ENCODE measurements around the gene IFNLR1.

The IFNLR1 gene

DNA sequence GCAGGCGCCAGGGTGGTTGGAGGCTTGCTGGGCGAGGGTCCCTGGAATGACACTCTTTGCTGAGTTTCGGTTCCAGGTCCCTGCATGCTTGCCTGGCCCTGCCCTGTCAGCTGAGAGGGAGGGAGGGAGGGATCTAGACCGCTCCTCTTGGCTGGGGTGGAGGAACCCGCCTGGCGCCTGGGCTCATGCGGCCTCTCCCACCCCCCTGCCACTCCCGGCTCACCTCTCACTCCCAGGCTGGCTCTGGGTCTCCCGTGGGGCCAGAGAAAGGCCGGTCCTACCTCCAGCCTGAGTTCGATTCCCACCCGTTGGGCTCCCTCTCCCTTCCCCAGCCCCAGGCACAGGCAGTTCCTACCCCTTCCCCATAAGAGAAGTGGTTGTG, 19.0 kb upstream of the IFNLR1 start:
- in situ Hi-C loops (cut with MboI; ENCODE audit: low sequenced_read_pairs), result no loop called here

DNA sequence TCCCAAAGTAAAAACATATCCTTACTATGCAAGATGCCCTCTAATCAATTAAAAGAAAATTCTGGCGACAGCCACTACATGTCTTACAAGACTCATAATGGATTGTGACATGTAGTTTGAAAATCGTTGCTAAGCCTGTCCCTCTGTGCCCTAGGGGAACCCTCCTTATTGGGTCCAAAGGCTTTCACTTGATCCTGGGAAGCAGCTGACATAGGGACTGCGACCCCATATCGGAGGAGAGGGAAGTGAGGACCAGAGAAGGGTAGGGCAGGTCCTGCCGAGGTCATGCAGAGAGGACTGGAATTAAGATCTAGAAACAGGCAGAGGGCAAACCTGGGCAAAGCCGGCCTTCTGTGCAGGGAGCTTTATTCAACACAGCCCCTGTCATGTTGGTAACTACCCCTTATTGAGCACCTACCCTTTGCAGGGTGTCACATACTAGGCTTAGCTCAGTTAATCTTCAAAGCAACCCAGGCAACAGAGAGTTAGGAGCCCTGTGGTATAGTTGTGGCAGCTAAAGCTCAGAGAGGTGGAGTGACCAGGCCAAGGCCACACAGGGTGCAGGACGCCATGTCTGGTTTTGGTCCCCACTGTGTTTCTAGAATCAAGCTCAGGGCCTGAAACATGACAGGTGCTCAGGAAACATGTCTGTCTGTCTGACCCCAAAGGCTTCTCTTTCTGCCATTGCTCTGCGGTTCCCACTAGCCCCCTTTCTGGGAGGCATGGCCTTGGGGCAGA, 18.4 kb upstream of the IFNLR1 start:
- in situ Hi-C loops (cut with MboI; ENCODE audit: low sequenced_read_pairs), result no loop called here

DNA sequence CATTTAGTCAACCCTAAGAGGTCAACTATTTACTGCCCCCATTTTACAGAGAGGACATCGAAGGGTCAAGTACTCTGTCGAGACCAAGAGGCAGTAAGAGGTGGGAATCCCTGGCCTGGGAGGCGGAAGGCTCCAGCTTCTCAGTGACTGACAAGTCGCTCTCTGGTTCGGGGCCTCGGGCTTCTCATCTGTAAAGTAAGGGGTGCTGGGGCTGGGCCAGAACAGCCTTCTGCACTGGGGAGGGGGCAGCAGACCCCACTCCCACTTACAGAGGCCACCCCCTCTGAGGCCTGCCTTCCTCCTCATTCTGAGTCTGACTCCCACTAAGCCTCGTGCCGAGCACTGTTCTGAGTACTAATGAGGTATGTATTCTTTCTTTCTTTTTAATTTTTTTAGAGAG, 17.0 kb upstream of the IFNLR1 start:
- in situ Hi-C loops (cut with MboI; ENCODE audit: low sequenced_read_pairs), result loop anchor here (5.0 kb wide), 1 partner anchor 188 kb away; no protein-coding TSS in a partner anchor

DNA sequence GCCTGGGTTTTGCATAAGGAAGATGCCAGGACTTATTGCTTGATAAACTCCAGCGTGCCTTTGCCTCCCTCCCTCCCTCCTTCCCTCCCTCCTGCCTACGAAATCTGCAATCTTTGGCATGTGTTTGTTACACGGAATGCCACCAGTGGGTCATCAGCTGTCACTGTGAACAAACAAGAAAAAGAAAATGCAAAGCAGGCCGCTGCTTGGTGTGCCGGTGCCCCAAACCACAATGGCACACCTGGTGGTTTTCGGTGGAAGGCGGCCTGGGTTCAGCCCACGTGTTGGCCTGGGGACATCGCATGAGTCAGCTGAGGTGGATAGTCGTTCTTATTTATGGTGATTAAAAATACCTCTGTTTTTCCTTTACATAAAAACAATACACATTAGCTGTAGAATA, 16.3 kb upstream of the IFNLR1 start:
- in situ Hi-C loops (cut with MboI; ENCODE audit: low sequenced_read_pairs), result loop anchor here (5.0 kb wide), 1 partner anchor 189 kb away; no protein-coding TSS in a partner anchor

DNA sequence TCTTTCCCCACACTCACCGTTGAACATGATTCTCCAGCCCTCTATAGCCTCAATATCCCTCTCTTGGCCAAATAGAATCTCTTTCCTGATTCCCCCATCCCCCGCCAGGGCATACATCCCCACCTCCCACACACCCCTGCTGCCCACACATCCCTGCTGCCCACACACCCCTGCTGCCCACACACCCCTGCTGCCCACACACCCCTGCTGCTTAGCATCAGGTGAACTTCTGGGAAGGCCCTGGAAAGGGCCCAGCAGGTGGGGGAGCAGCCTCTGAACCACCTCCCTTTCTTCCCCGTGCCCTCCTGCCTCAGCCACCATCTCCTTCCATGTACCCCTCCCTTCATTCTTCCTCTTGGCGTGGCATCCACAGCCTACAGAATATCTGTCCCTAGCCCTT, 15.9 kb upstream of the IFNLR1 start:
- in situ Hi-C loops (cut with MboI; ENCODE audit: low sequenced_read_pairs), result loop anchor here (5.0 kb wide), 1 partner anchor 189 kb away; no protein-coding TSS in a partner anchor

DNA sequence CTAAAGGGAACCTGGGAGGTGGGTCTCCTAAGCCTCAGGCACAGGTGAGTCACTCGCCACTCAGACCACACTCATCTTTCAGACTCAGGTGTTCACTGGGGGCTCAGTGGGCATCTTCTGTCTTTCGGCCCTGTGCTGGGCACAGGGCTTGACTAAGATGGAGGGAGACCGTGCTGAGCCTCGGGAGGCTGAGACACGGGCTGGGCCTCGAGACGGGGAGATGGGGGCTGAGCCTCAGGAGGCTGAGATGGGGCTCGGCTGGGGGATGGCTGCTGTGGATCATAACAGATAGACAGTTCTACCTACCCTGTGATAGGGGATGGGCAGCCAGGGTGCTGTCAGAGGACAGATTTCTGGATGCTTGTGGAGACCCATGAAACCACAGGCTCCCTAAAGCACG, 15.5 kb upstream of the IFNLR1 start:
- in situ Hi-C loops (cut with MboI; ENCODE audit: low sequenced_read_pairs), result loop anchor here (5.0 kb wide), 1 partner anchor 190 kb away; no protein-coding TSS in a partner anchor

DNA sequence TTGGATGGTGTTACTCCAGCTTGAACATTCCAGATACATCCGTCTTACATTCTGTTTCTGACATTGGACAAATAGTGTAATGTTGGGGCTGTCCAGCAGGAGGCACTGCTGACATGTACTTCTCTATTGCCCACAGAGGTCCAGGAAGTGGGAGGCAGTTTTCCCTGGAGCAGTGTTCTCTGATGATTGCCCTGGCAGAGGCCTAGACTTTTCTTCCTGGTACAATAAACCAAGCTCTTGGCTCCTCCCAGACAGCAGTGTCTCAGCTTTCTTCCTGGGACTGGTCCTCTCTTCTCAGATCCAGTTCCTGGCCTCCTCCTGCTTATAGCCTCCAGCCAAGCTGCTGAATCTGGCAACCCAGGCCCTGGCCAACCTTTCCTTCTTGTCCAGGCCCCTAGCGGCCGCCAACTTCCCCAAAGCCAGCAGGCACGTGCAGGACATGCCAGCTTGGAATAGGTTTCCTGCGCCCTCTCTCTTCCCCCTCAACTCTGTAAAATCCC, 14.9 kb upstream of the IFNLR1 start:
- in situ Hi-C loops (cut with MboI; ENCODE audit: low sequenced_read_pairs), result loop anchor here (5.0 kb wide), 1 partner anchor 190 kb away; no protein-coding TSS in a partner anchor

DNA sequence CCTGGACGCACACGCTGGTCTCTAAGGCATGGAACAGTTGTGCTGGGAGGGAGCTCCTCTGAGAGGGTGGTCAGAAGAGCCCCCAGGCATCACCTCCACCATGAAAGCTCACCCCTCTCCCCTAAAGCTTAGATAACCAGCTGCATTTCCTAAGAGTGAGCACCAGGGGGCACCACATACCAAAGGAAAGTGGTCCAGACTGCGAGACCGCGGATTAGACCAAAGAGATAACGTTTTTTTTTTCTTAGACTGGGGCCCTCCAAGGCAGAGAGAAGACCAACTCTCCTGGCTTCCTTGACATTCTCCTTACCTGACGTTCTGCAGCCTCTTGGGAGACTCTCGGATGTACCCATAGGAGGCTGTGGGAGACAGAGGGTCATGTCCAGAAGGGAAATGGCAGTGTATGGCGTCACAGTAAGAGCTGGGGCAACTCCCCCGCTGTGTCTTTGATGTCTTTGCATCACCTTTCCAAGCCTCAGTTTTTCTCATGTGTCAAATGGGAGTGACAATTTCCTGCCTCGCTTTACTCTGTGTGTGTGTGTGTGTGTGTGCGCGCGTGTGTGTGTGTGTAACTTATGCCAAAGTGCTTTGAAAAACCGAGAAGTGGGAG, 12.3 kb upstream of the IFNLR1 start:
- in situ Hi-C loops (cut with MboI; ENCODE audit: low sequenced_read_pairs), result no loop called here

DNA sequence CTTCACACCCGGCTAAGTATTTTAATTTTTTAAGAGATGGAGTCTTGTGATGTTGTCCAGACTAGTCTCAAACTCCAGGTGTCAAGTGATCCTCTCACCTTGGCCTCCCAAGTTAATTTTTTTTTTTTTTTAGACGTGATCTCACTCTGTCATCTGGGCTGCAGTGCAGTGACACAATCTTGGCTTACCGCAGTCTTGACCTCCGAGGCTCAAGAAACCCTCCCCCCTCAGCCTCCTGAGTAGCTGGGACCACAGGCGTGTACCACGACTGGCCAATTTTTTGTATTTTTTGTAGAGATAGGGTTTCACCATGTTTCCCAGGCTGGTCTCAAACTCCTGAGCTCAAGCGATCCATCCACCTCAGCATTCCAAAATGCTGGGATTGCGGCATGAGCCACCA, 11.7 kb upstream of the IFNLR1 start:
- in situ Hi-C loops (cut with MboI; ENCODE audit: low sequenced_read_pairs), result no loop called here

DNA sequence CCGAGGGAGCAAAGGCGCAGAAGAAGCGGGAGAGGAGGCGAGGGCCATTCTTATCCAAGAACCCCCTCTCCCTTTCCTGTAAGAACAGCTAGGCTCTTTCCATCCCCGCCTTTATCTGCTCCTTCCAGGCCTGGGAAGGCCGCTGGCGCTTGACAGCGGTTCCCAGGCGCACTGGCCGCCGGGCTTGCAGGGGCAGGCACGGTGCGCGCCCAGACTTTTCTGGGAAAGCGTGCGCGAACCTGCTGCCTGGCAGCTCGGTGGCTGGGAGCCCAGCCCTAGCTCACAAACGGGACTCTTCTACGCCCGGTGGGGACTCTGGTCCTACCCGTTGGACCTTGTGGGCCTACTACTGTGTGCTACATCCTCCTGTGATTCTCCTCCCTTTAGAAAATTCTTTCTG, 8.8 kb upstream of the IFNLR1 start:
- in situ Hi-C loops (cut with MboI; ENCODE audit: low sequenced_read_pairs), result no loop called here

DNA sequence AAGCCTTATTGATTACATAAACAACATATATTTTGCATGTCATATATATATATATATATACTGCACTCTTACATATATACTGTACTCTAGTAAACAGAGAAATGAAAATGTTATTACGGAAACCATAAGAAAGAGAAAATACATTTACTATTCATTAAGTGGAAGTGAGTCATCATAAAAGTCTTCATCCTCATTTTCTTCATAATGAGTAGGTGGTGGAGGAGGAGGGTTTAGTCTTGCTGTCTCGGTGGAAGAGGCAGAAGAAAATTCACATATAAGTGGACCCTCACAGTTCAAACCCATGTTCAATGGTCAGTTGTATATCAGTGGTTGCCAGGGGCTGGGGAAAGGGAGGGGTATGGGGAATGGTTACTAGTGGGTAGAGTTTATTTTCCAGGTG, 8.0 kb upstream of the IFNLR1 start:
- in situ Hi-C loops (cut with MboI; ENCODE audit: low sequenced_read_pairs), result no loop called here

DNA sequence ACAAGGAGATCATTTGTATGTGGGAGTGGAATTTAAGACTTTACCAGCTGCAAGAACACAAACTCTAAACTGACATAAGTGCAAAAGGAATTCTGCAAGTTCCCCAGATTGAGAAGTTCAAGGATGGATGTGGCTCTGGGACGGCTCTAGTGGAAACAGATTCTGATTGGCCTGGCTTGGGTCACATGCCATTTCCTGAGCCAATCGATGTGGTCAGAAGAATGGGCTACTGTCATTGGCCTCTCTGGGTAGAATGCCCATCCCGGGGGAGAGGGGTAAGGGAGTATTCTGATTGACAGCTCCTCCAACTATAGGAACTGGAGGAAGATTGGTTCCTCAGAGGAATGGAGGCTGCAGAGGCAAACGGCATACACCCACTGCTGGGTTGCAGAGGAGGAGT, 6.0 kb upstream of the IFNLR1 start:
- in situ Hi-C loops (cut with MboI; ENCODE audit: low sequenced_read_pairs), result no loop called here

DNA sequence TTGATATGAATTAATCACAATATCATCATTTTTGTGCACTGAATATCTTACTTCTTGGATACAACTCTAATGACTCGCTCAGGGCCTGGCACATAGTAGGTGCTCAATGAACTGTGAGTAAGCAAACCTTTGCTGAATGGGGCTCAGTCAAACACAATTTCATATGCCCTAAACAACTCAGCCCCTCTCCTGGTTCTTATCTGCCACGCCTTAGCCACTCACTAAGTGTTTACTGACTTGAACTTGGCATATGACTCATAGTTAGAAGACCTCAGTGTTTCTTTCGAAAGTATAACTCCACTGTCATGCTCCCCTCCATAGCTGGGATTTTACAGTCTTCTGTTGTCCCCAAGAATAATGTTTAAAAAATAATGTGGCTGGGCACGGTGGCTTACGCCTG, 4.8 kb upstream of the IFNLR1 start:
- in situ Hi-C loops (cut with MboI; ENCODE audit: low sequenced_read_pairs), result no loop called here

DNA sequence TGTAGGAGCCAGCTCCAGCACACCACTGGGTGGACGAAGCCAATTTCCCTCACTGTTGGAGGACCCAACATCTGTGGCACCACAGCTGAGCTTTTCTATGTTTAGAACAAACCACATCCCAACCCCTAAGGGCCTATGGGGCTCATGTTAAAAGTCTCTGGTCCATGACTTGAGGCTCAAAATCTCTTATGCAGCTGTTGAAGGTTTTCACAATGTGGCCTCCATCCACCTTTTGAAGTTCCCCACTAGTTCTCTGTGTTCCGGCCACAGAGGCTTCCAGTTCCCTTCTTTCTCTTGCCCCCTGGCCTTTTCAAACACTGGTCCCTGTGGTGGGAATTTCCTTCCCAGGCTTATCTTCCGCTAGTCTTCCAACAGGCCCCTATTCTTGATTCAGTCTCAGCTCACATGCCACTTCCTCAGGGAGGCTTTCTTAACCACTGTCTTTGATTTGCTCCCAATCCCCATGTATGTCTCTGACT, 3.9 kb upstream of the IFNLR1 start:
- in situ Hi-C loops (cut with MboI; ENCODE audit: low sequenced_read_pairs), result no loop called here

DNA sequence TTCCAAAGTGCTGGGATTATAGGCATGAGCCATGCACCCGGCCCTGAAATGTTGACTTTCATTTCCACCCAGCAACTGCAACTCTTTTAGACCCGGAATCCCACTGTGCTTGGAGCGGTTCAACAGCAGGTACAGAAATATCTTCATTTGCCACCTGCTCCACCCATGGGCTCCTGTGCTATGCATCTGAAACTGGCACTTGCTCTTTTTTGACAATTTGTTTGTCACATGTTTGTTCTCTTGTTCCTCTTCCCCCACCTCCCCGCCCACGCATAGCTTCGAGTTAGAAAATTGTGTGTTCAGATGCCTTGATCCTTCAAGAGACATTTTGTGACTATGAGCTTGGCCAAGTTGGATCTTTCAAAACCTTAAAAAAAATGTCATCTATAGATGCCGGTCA, 2.4 kb upstream of the IFNLR1 start:
- in situ Hi-C loops (cut with MboI; ENCODE audit: low sequenced_read_pairs), result no loop called here

DNA sequence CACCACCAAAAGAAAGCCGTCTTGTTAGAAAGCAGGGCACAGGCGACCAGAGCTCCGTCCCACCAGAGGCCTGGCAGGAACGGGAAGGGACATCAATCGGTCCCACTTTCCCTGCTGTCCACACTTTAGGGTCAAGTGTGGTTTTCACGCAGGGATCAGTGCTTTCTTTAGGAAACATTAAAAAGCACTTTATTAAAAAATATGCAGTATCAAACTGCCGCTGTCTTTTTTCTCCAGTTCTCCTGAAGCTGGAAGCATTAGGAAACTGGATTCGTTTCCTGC, 437 bp downstream of the IFNLR1 start:
- in situ Hi-C loops (cut with MboI; ENCODE audit: low sequenced_read_pairs), result no loop called here

DNA sequence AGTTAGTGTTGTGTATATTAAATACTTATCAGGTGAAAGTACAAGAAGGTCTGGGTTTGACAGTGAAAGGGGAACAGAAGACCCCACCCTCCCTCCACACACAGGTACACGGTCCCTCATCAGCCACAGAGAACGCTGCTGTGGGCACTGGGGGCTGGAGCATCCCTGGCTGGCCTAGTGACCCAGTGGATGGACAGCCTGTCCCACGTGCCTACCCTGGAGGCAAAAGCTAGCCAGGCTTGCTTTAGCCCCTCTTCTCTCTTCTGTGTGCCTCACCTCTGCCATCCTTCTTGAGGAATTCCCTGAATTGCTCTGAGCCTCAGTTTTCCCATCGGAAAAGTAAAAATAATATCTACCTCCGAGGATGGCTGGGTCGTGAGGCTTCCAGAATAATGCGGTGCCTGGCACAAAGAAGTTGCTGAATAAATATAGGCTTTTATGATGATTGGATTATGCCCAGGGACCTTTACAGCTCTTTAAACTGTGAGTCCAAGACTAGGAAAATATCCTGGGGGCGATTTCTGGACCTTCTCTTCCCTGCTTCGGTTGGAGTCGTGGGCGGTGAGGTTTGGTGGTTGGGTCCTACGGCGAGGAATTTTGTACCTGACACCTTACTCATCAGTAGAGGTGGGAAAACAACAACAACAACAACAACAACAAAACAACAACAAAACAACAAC, 918 bp downstream of the IFNLR1 start:
- in situ Hi-C loops (cut with MboI; ENCODE audit: low sequenced_read_pairs), result no loop called here

DNA sequence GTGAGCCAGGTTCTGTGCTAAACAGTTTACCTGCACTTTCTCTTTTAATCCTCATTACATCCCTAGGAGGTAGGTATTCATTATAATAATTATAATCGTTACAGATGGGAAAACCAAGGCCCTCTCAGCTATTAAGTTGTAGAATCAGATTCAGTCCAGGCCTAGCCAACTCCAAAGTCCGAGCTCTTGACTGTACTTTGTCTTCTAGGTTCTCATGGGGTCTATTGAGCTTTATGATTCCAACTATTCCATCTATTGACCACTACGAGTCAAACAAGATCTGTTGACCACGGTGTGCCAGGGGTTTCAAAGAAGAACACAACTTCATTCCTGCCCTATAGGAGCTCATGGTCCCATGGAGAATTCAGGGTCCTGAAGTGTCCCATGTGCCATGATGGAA, 2.0 kb downstream of the IFNLR1 start:
- in situ Hi-C loops (cut with MboI; ENCODE audit: low sequenced_read_pairs), result no loop called here

DNA sequence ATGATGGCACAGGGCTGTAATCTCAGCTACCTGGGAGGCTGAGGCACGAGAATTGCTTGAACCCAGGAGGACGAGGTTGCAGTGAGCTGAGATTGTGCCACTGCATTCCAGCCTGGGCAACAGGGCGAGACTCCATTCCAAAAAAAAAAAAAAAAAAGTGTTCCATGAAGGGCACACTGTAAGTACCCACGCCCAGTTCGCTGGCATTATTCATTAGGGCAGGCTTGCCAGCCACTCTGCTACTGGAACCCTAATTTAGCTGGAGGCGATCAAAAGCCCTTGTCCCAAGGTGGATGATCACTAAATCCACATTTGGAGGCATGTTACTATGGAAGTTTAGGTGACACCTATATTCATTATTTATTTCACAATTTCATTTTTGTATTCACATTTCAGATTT, 5.0 kb downstream of the IFNLR1 start:
- in situ Hi-C loops (cut with MboI; ENCODE audit: low sequenced_read_pairs), result no loop called here

DNA sequence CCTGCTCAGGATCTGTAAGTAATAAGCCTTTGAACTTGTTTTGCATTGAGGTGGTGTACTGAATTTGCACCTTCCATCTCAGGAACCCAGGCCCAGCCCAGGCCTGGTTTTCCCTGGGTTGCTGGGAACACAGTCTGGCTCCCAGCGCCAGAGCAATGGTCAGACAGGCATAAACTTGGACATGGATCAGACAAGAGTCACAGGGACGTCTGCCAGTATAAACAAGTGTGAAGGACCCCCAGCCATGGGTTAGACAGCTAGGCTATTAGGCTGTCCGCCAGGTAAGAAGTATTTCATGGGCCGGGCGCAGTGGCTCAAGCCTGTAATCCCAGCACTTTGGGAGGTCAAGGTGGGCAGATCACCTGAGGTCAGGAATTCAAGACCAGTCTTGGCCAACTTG, 5.5 kb downstream of the IFNLR1 start:
- in situ Hi-C loops (cut with MboI; ENCODE audit: low sequenced_read_pairs), result no loop called here

DNA sequence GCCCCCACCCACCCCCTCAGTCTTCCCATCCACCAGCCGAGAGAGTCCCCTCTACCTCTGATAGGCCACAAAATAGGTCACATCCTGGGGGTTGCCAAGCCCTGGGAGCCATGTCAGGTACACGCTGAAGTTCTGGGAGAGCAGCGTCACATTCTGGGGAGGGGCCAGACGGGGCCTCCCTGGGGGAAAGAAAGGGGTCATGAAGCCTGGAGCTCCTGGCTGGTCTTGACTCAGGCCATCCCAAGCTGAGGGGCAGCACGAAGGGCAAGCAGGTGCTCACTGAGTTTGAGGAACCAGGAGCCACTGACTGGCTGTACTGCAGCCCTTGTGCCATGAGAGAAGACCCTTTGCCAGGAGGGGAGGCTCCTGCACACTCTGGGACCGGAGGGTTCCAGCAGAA, 6.4 kb downstream of the IFNLR1 start:
- in situ Hi-C loops (cut with MboI; ENCODE audit: low sequenced_read_pairs), result no loop called here

DNA sequence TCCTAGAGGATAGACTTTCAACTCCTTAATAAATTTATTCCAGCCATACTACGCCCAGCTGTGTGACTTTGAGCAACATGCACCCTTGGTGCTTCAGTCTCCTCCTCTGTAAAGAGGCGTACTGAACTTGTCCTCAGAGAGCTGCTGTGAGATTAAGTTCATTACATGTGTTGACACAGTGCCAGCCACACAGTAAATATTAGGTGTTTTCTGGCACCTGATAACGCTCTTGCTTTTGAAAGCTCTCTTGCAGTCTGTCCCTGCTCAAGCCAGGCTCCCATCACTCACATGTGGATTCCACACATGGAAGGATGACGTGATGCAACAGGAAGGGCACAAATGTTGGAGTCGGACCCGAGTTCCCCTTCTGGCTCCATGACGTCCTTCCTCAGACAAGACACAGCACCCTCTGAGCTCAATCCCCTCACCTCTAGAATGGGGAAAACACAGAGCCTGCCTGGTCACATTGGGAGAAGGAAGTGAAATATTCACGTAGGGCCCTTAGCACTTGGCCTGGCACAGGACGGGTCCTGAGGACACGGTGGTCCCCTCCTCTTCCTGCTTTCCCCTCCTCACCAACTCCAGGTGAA, 7.7 kb downstream of the IFNLR1 start:
- in situ Hi-C loops (cut with MboI; ENCODE audit: low sequenced_read_pairs), result no loop called here
